Neural cell (in vitro differentiated cells): ENCODE measurements around the gene UQCRC1. TPM values are rescaled to one million over a fixed set of nuclear protein-coding genes. Genes with fewer than 3 reads are reported as not detected.

Experiments
- H2AFZ ChIP-seq: fragments of 200-600, 300-800 bp; sonication (generic), shearing (Covaris generic); 2 replicates; pipeline ENCODE4 v1.6.0; 2014; ENCODE audit warnings: low read depth, mild to moderate bottlenecking, antibody characterized with exemption, low read length, moderate library complexity
- H3F3A ChIP-seq: fragments of 200-600 bp; shearing (Covaris generic); 2 replicates; pipeline ENCODE4 v1.6.1; 2016; ENCODE audit warnings: mild to moderate bottlenecking, moderate library complexity, mixed read lengths, antibody characterized with exemption, low read length; ENCODE audit not compliant: insufficient read depth, poor library complexity, severe bottlenecking
- H3K27ac ChIP-seq: fragments of 200-600, 300-800 bp; sonication (generic), shearing (Covaris generic); 2 replicates; pipeline ENCODE4 v1.5.1; 2014; ENCODE audit warnings: mild to moderate bottlenecking, low read length, moderate library complexity
- H3K27me3 ChIP-seq: fragments of 300-800, 200-600 bp; sonication (generic), shearing (Covaris generic); 2 replicates; pipeline ENCODE4 v1.6.0; 2014; ENCODE audit warnings: mild to moderate bottlenecking, low read depth, low read length, moderate library complexity; ENCODE audit not compliant: insufficient read depth
- H3K36me3 ChIP-seq: fragments of 300-800, 200-600 bp; sonication (generic), shearing (Covaris generic); 2 replicates; pipeline ENCODE4 v1.5.1; 2014; ENCODE audit warnings: mild to moderate bottlenecking, antibody characterized with exemption, low read length, moderate library complexity; ENCODE audit not compliant: insufficient read depth
- H3K4me2 ChIP-seq: fragments of 300-800, 200-600 bp; sonication (generic), shearing (Covaris generic); 2 replicates; pipeline ENCODE4 v1.6.0; 2014; ENCODE audit warnings: mild to moderate bottlenecking, low read length
- H3K4me3 ChIP-seq: fragments of 300-800, 200-600 bp; sonication (generic), shearing (Covaris generic); 2 replicates; pipeline ENCODE4 v1.5.1; 2014; ENCODE audit warnings: mild to moderate bottlenecking, low read length, moderate library complexity
- H3K79me2 ChIP-seq: fragments of 200-600 bp; shearing (Covaris generic); replicated peaks from 2 replicates; pipeline ENCODE4 v1.6.0; 2014; ENCODE audit warnings: mild to moderate bottlenecking, low read length, moderate library complexity; ENCODE audit not compliant: insufficient read depth
- H3K9ac ChIP-seq: fragments of 300-800, 200-600 bp; sonication (generic), shearing (Covaris generic); 2 replicates; pipeline ENCODE4 v1.6.1; 2016; ENCODE audit warnings: mild to moderate bottlenecking, low read length, mixed read lengths
- H3K9me2 ChIP-seq: fragments of 200-600 bp; shearing (Covaris generic); 2 replicates; pipeline ENCODE4 v1.6.1; 2016; ENCODE audit warnings: mild to moderate bottlenecking, low read length, mixed read lengths; ENCODE audit not compliant: insufficient read depth
- H3K9me3 ChIP-seq: fragments of 200-600, 300-800 bp; sonication (generic), shearing (Covaris generic); 2 replicates; pipeline ENCODE4 v1.6.1; 2016; ENCODE audit warnings: mild to moderate bottlenecking, mixed run types, low read length, moderate library complexity, mixed read lengths
- H4K20me1 ChIP-seq: fragments of 200-600 bp; shearing (Covaris generic); 2 replicates; pipeline ENCODE4 v1.6.1; 2016; ENCODE audit warnings: mild to moderate bottlenecking, mixed run types; ENCODE audit not compliant: insufficient read depth
- CTCF ChIP-seq: fragments of 450-650 bp; IDR thresholded peaks from 2 replicates; pipeline ENCODE4 v1.5.1; 2014; ENCODE audit warnings: antibody characterized with exemption, mild to moderate bottlenecking, moderate library complexity; ENCODE audit not compliant: poor library complexity, severe bottlenecking
- EP300 ChIP-seq: fragments of 450-650 bp; conservative IDR thresholded peaks from 2 replicates; pipeline ENCODE4 v1.6.1; 2014; ENCODE audit warnings: antibody characterized with exemption, mild to moderate bottlenecking, moderate library complexity; ENCODE audit not compliant: poor library complexity, severe bottlenecking
- EZH2 ChIP-seq: fragments of 200-600, 300-800 bp; shearing (Covaris generic), sonication (generic); IDR thresholded peaks from 2 replicates; pipeline ENCODE4 v1.6.1; 2014; ENCODE audit warnings: antibody characterized with exemption, low read length, borderline replicate concordance, mild to moderate bottlenecking; ENCODE audit not compliant: insufficient read depth, poor library complexity, severe bottlenecking
- MXI1 ChIP-seq: fragments of 450-650 bp; conservative IDR thresholded peaks from 2 replicates; pipeline ENCODE4 v1.6.1; 2014; ENCODE audit warnings: antibody characterized with exemption, mild to moderate bottlenecking; ENCODE audit not compliant: poor library complexity, severe bottlenecking
- POLR2AphosphoS5 ChIP-seq: IDR thresholded peaks from 2 replicates; pipeline ENCODE4 v1.6.1; 2012
- REST ChIP-seq: IDR thresholded peaks from 2 replicates; pipeline ENCODE4 v1.6.1; 2012; ENCODE audit warnings: borderline replicate concordance
- SMC3 ChIP-seq: fragments of 450-650 bp; conservative IDR thresholded peaks from 2 replicates; pipeline ENCODE4 v1.6.1; 2014; ENCODE audit warnings: antibody characterized with exemption, mild to moderate bottlenecking, moderate library complexity; ENCODE audit not compliant: poor library complexity
- TAF1 ChIP-seq: IDR thresholded peaks from 2 replicates; pipeline ENCODE4 v1.6.1; 2012; ENCODE audit warnings: low read depth
- polyA plus RNA-seq: library from polyadenylated mRNA; depleted of rRNA; stranded (reverse); fragments of >200 nt; gene quantifications from 2 replicates; pipeline ENCODE4 v1.2.3, GENCODE V29; 2014

The UQCRC1 gene
- polyA plus RNA-seq, 1 donor from 2014 or later = 333 TPM

GRCh38 chr3:48568476-48568875, 41.0 kb downstream of the UQCRC1 start:
- Histone ChIP-seq H3K9me3 (no peaks in the 10 kb centered on the region), H4K20me1 (no peaks in the 10 kb centered on the region), H3F3A (no peaks in the 10 kb centered on the region), H3K4me3 (no peak overlapping the region), H3K9me2 (no peaks in the 10 kb centered on the region), H3K79me2 (no peaks in the 10 kb centered on the region), H3K36me3 (no peaks in the 10 kb centered on the region), H3K27ac (no peak overlapping the region), H3K4me2 (no peak overlapping the region), H3K27me3 (no peaks in the 10 kb centered on the region), H3K9ac (no peak overlapping the region), H2AFZ (no peak overlapping the region)
- TF ChIP-seq CTCF (no peak), POLR2AphosphoS5 (no peak), EZH2 (no peak), TAF1 (no peak), SMC3 (no peak), MXI1 (no peak), REST (no peak)

- H3K27me3 ChIP-seq = no peaks in the 10 kb centered on the region
- H3K36me3 ChIP-seq = no peaks in the 10 kb centered on the region
- H3K27ac ChIP-seq = no peak overlapping the region
- no peak overlapping the region for H3K4me2 ChIP-seq
- H4K20me1 ChIP-seq = no peaks in the 10 kb centered on the region
- H3K4me3 ChIP-seq = no peak overlapping the region
- no peaks in the 10 kb centered on the region for H3K9me3 ChIP-seq
- no peak overlapping the region for H3K9ac ChIP-seq
- no peak for TF ChIP-seq TAF1
- H3K79me2 ChIP-seq = no peaks in the 10 kb centered on the region
- no peak overlapping the region for H2AFZ ChIP-seq
- H3F3A ChIP-seq = no peaks in the 10 kb centered on the region
- H3K9me2 ChIP-seq = no peaks in the 10 kb centered on the region
These were observed 41.9 kb downstream of the UQCRC1 start for GRCh38 chr3:48567500-48567899.

GRCh38 chr3:48567090-48567489, 42.4 kb downstream of the UQCRC1 start:
- H3K9me2 ChIP-seq = no peaks in the 10 kb centered on the region
- H3K4me3 ChIP-seq = no peak overlapping the region
- no peak overlapping the region for H2AFZ ChIP-seq
- no peak overlapping the region for H3K27ac ChIP-seq
- no peak overlapping the region for H3K9ac ChIP-seq
- no peaks in the 10 kb centered on the region for H4K20me1 ChIP-seq
- no peaks in the 10 kb centered on the region for H3K9me3 ChIP-seq
- TF ChIP-seq POLR2AphosphoS5 = no peak
- no peak for TF ChIP-seq CTCF
- no peak for TF ChIP-seq EP300
- no peak for TF ChIP-seq SMC3
- TF ChIP-seq REST = no peak
- no peak for TF ChIP-seq MXI1
- H3K36me3 ChIP-seq = no peaks in the 10 kb centered on the region
- no peak overlapping the region for H3K4me2 ChIP-seq
- no peaks in the 10 kb centered on the region for H3K27me3 ChIP-seq
- H3F3A ChIP-seq = no peaks in the 10 kb centered on the region
- H3K79me2 ChIP-seq = no peaks in the 10 kb centered on the region
